HEK293 (cell line): ENCODE results near the gene HYAL3.

ENCODE experiments used
- BCL11A ChIP-seq: fragments of 450-650 bp; formaldehyde crosslinking; IDR thresholded peaks from 2 replicates; pipeline ENCODE4 v1.5.1; 2016; ENCODE audit warnings: low read depth, missing biosample characterization, missing genetic modification characterization
- EGR2 ChIP-seq: fragments of 450-650 bp; formaldehyde crosslinking; IDR thresholded peaks from 2 replicates; pipeline ENCODE4 v1.5.1; 2016; ENCODE audit warnings: low read depth, missing biosample characterization, missing genetic modification characterization
- KLF1 ChIP-seq: fragments of 450-650 bp; formaldehyde crosslinking; IDR thresholded peaks from 2 replicates; pipeline ENCODE4 v1.5.1; 2016; ENCODE audit warnings: missing biosample characterization, missing genetic modification characterization
- KLF10 ChIP-seq: fragments of 450-650 bp; IDR thresholded peaks from 2 replicates; pipeline ENCODE4 v1.5.1; 2018; ENCODE audit warnings: missing biosample characterization, mild to moderate bottlenecking, missing genetic modification characterization
- KLF16 ChIP-seq: fragments of 450-650 bp; formaldehyde crosslinking; IDR thresholded peaks from 2 replicates; pipeline ENCODE4 v1.5.1; 2017; ENCODE audit warnings: missing biosample characterization, missing genetic modification characterization
- KLF7 ChIP-seq: fragments of 450-650 bp; formaldehyde crosslinking; IDR thresholded peaks from 2 replicates; pipeline ENCODE4 v1.5.1; 2016; ENCODE audit warnings: missing biosample characterization, missing genetic modification characterization, borderline replicate concordance
- KLF8 ChIP-seq: fragments of 450-650 bp; formaldehyde crosslinking; IDR thresholded peaks from 2 replicates; pipeline ENCODE4 v1.5.1; 2016; ENCODE audit warnings: missing biosample characterization, missing genetic modification characterization
- KLF9 ChIP-seq: fragments of 450-650 bp; formaldehyde crosslinking; IDR thresholded peaks from 2 replicates; pipeline ENCODE4 v1.5.1; 2016; ENCODE audit warnings: missing biosample characterization, missing genetic modification characterization, low read depth
- MYNN ChIP-seq: fragments of 450-650 bp; formaldehyde crosslinking; IDR thresholded peaks from 2 replicates; pipeline ENCODE4 v1.5.1; 2016; ENCODE audit warnings: missing biosample characterization, missing genetic modification characterization, borderline replicate concordance
- OSR2 ChIP-seq: fragments of 450-650 bp; formaldehyde crosslinking; IDR thresholded peaks from 2 replicates; pipeline ENCODE4 v1.5.1; 2016; ENCODE audit warnings: missing biosample characterization, missing genetic modification characterization
- PRDM1 ChIP-seq: fragments of 450-650 bp; formaldehyde crosslinking; IDR thresholded peaks from 2 replicates; pipeline ENCODE4; 2016; ENCODE audit warnings: missing biosample characterization, missing genetic modification characterization
- YY1 ChIP-seq: fragments of 450-650 bp; formaldehyde crosslinking; IDR thresholded peaks from 2 replicates; pipeline ENCODE4 v1.5.1; 2018; ENCODE audit warnings: missing biosample characterization, missing genetic modification characterization
- ZBTB17 ChIP-seq: fragments of 450-650 bp; formaldehyde crosslinking; IDR thresholded peaks from 2 replicates; pipeline ENCODE4 v1.5.1; 2016; ENCODE audit warnings: missing biosample characterization, missing genetic modification characterization
- ZBTB7A ChIP-seq: fragments of 450-650 bp; formaldehyde crosslinking; IDR thresholded peaks from 2 replicates; pipeline ENCODE4 v1.5.1; 2016; ENCODE audit warnings: low read depth, missing biosample characterization, missing genetic modification characterization
- ZFHX2 ChIP-seq: fragments of 450-650 bp; formaldehyde crosslinking; conservative IDR thresholded peaks from 2 replicates; pipeline ENCODE4 v1.5.1; 2016; ENCODE audit warnings: missing biosample characterization, missing genetic modification characterization
- ZFP69B ChIP-seq: fragments of 450-650 bp; formaldehyde crosslinking; IDR thresholded peaks from 2 replicates; pipeline ENCODE4 v1.5.1; 2016; ENCODE audit warnings: missing biosample characterization, missing genetic modification characterization
- ZNF132 ChIP-seq: fragments of 450-650 bp; formaldehyde crosslinking; IDR thresholded peaks from 2 replicates; pipeline ENCODE4 v1.5.1; 2017; ENCODE audit warnings: missing biosample characterization, missing genetic modification characterization, borderline replicate concordance
- ZNF16 ChIP-seq: fragments of 450-650 bp; formaldehyde crosslinking; IDR thresholded peaks from 2 replicates; pipeline ENCODE4 v1.5.1; 2016; ENCODE audit warnings: low read depth, missing biosample characterization, missing genetic modification characterization
- ZNF2 ChIP-seq: fragments of 450-650 bp; formaldehyde crosslinking; IDR thresholded peaks from 2 replicates; pipeline ENCODE4 v1.5.1; 2016; ENCODE audit warnings: missing biosample characterization, missing genetic modification characterization
- ZNF202 ChIP-seq: fragments of 450-650 bp; formaldehyde crosslinking; IDR thresholded peaks from 2 replicates; pipeline ENCODE4 v1.5.1; 2016; ENCODE audit warnings: missing biosample characterization, missing genetic modification characterization, borderline replicate concordance
- ZNF23 ChIP-seq: fragments of 450-650 bp; formaldehyde crosslinking; IDR thresholded peaks from 2 replicates; pipeline ENCODE4 v1.5.1; 2016; ENCODE audit warnings: missing biosample characterization, missing genetic modification characterization, borderline replicate concordance
- ZNF248 ChIP-seq: fragments of 450-650 bp; formaldehyde crosslinking; IDR thresholded peaks from 2 replicates; pipeline ENCODE4 v1.5.1; 2017; ENCODE audit warnings: missing biosample characterization, missing genetic modification characterization
- ZNF311 ChIP-seq: fragments of 450-650 bp; formaldehyde crosslinking; IDR thresholded peaks from 2 replicates; pipeline ENCODE4 v1.5.1; 2017; ENCODE audit warnings: missing biosample characterization, missing genetic modification characterization, borderline replicate concordance
- ZNF335 ChIP-seq: fragments of 450-650 bp; formaldehyde crosslinking; conservative IDR thresholded peaks from 2 replicates; pipeline ENCODE4 v1.5.1; 2016; ENCODE audit warnings: missing biosample characterization, missing genetic modification characterization
- ZNF37A ChIP-seq: fragments of 450-650 bp; IDR thresholded peaks from 2 replicates; pipeline ENCODE4 v1.5.1; 2018; ENCODE audit warnings: missing biosample characterization, missing genetic modification characterization
- ZNF391 ChIP-seq: fragments of 450-650 bp; formaldehyde crosslinking; IDR thresholded peaks from 2 replicates; pipeline ENCODE4 v1.5.1; 2016; ENCODE audit warnings: low read depth, missing biosample characterization, missing genetic modification characterization, borderline replicate concordance
- ZNF394 ChIP-seq: fragments of 450-650 bp; formaldehyde crosslinking; IDR thresholded peaks from 2 replicates; pipeline ENCODE4 v1.5.1; 2016; ENCODE audit warnings: missing biosample characterization, missing genetic modification characterization, mild to moderate bottlenecking, moderate library complexity, borderline replicate concordance
- ZNF433 ChIP-seq: fragments of 450-650 bp; formaldehyde crosslinking; IDR thresholded peaks from 2 replicates; pipeline ENCODE4 v1.5.1; 2016; ENCODE audit warnings: missing biosample characterization, missing genetic modification characterization, low read depth
- ZNF514 ChIP-seq: fragments of 450-650 bp; formaldehyde crosslinking; IDR thresholded peaks from 2 replicates; pipeline ENCODE4 v1.5.1; 2016; ENCODE audit warnings: missing biosample characterization, missing genetic modification characterization
- ZNF549 ChIP-seq: fragments of 450-650 bp; IDR thresholded peaks from 2 replicates; pipeline ENCODE4 v1.5.1; 2018; ENCODE audit warnings: missing biosample characterization, missing genetic modification characterization, mild to moderate bottlenecking, inconsistent platforms, moderate library complexity
- ZNF623 ChIP-seq: fragments of 450-650 bp; formaldehyde crosslinking; IDR thresholded peaks from 2 replicates; pipeline ENCODE4 v1.5.1; 2016; ENCODE audit warnings: missing biosample characterization, missing genetic modification characterization
- ZNF658 ChIP-seq: fragments of 450-650 bp; formaldehyde crosslinking; IDR thresholded peaks from 2 replicates; pipeline ENCODE4; 2016; ENCODE audit warnings: missing biosample characterization, missing genetic modification characterization
- ZNF701 ChIP-seq: fragments of 450-650 bp; formaldehyde crosslinking; IDR thresholded peaks from 2 replicates; pipeline ENCODE4 v1.5.1; 2016; ENCODE audit warnings: missing biosample characterization, missing genetic modification characterization
- ZNF777 ChIP-seq: fragments of 450-650 bp; formaldehyde crosslinking; IDR thresholded peaks from 2 replicates; pipeline ENCODE4 v1.5.1; 2017; ENCODE audit warnings: missing biosample characterization, missing genetic modification characterization, borderline replicate concordance
- ZSCAN16 ChIP-seq: fragments of 450-650 bp; formaldehyde crosslinking; IDR thresholded peaks from 2 replicates; pipeline ENCODE4 v1.5.1; 2016; ENCODE audit warnings: missing biosample characterization, missing genetic modification characterization
- TF ChIP-seq, protein P1 (sequence below): fragments of 450-650 bp; formaldehyde crosslinking; IDR thresholded peaks from 2 replicates; pipeline ENCODE4 v1.5.1; 2016; ENCODE audit warnings: missing biosample characterization, missing genetic modification characterization
- TF ChIP-seq, protein P2 (sequence below): sonication (generic); formaldehyde crosslinking; IDR thresholded peaks from 2 replicates; pipeline ENCODE4 v1.8.1; 2022; ENCODE audit warnings: mild to moderate bottlenecking, moderate library complexity, missing genetic modification reagents
- TF ChIP-seq, protein P3 (sequence below): fragments of 450-650 bp; formaldehyde crosslinking; IDR thresholded peaks from 2 replicates; pipeline ENCODE4 v1.5.1; 2016; ENCODE audit warnings: missing biosample characterization, missing genetic modification characterization

Gene HYAL3

DNA sequence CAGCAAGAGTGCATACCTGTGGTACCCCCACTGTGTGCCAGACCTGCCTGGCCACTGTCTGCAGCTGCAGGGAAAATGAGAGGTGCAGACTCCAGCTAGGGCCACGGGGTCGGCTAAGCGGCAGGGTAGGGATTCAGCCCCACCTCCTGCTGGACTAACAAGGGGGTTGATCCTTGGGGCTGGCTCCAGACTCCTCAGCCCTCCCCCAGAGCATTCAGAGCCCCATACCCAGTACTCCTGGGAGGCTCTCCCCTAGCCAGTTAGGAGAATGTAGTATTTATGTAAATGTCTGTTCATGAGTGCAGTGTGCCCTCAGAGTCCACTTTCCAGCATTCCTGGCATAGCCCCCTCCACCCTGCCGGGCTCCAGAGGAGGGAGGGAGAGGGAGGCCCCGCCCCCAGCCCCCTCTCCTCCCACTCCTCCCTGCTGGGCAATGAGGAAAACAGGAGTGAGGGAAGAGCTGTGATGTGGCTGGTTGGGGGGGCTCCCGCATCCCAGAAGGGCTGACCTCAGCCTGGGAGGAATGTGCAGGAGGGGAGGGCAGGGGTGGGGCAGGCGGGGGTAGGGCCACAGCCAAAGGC, 34.7 kb downstream of the HYAL3 start (continued):
- peak; percentile 52; the same call in 1 of the 2 replicates for TF ChIP-seq ZBTB17
- no peak for TF ChIP-seq ZNF2 (tag by site-specific recombination)
- TF ChIP-seq MYNN (tag by site-specific recombination): no peak
- no peak for TF ChIP-seq ZNF16 (tag by site-specific recombination)
- no peak for TF ChIP-seq ZNF623 (tag by site-specific recombination)
- no peak for TF ChIP-seq ZNF658 (tag by site-specific recombination)
- peak; percentile 74 for TF ChIP-seq KLF9 (tag by site-specific recombination)
- no peak for TF ChIP-seq ZNF23
- TF ChIP-seq ZNF777 (tag by site-specific recombination): no peak
- no peak for TF ChIP-seq ZSCAN16 (tag by site-specific recombination)
- TF ChIP-seq KLF8 (tag by site-specific recombination): 0 out of 2 replicates have a peak, but pooled peaks have one; percentile 20
- no peak for TF ChIP-seq ZNF391
- TF ChIP-seq, protein P1, sequence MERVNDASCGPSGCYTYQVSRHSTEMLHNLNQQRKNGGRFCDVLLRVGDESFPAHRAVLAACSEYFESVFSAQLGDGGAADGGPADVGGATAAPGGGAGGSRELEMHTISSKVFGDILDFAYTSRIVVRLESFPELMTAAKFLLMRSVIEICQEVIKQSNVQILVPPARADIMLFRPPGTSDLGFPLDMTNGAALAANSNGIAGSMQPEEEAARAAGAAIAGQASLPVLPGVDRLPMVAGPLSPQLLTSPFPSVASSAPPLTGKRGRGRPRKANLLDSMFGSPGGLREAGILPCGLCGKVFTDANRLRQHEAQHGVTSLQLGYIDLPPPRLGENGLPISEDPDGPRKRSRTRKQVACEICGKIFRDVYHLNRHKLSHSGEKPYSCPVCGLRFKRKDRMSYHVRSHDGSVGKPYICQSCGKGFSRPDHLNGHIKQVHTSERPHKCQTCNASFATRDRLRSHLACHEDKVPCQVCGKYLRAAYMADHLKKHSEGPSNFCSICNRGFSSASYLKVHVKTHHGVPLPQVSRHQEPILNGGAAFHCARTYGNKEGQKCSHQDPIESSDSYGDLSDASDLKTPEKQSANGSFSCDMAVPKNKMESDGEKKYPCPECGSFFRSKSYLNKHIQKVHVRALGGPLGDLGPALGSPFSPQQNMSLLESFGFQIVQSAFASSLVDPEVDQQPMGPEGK (tag by site-specific recombination): peak; percentile 52; the same call in 1 of the 2 replicates
- no peak for TF ChIP-seq ZFP69B (tag by site-specific recombination)
- TF ChIP-seq, protein P2, sequence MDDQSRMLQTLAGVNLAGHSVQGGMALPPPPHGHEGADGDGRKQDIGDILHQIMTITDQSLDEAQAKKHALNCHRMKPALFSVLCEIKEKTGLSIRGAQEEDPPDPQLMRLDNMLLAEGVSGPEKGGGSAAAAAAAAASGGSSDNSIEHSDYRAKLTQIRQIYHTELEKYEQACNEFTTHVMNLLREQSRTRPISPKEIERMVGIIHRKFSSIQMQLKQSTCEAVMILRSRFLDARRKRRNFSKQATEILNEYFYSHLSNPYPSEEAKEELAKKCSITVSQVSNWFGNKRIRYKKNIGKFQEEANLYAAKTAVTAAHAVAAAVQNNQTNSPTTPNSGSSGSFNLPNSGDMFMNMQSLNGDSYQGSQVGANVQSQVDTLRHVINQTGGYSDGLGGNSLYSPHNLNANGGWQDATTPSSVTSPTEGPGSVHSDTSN (CRISPR knock-in tag): no peak
- TF ChIP-seq KLF16 (tag by site-specific recombination): no peak
- TF ChIP-seq OSR2: peak; percentile 55; the same call in 1 of the 2 replicates
- no peak for TF ChIP-seq ZNF549
- no peak for TF ChIP-seq KLF7
- TF ChIP-seq YY1 (tag by site-specific recombination): no peak
- TF ChIP-seq ZBTB7A (tag by site-specific recombination): no peak
- TF ChIP-seq ZNF202: no peak
- TF ChIP-seq ZNF335 (tag by site-specific recombination): 0 out of 2 replicates have a peak, but pooled peaks have one; percentile 34
- peak; percentile 85 for TF ChIP-seq ZFHX2 (tag by site-specific recombination)
- no peak for TF ChIP-seq ZNF701 (tag by site-specific recombination)
- TF ChIP-seq ZNF433 (tag by site-specific recombination): no peak
- no peak for TF ChIP-seq ZNF514 (tag by site-specific recombination)
- no peak for TF ChIP-seq ZNF248 (tag by site-specific recombination)
- TF ChIP-seq KLF1 (tag by site-specific recombination): peak; percentile 83
- no peak for TF ChIP-seq BCL11A
- TF ChIP-seq ZNF132: no peak
- TF ChIP-seq KLF10 (tag by site-specific recombination): peak; percentile 78
- TF ChIP-seq, protein P3, sequence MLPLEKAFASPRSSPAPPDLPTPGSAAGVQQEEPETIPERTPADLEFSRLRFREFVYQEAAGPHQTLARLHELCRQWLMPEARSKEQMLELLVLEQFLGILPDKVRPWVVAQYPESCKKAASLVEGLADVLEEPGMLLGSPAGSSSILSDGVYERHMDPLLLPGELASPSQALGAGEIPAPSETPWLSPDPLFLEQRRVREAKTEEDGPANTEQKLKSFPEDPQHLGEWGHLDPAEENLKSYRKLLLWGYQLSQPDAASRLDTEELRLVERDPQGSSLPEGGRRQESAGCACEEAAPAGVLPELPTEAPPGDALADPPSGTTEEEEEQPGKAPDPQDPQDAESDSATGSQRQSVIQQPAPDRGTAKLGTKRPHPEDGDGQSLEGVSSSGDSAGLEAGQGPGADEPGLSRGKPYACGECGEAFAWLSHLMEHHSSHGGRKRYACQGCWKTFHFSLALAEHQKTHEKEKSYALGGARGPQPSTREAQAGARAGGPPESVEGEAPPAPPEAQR: no peak
- no peak for TF ChIP-seq ZNF394 (tag by site-specific recombination)
- TF ChIP-seq EGR2: peak; percentile 79
- no peak for TF ChIP-seq ZNF37A
- no peak for TF ChIP-seq PRDM1 (tag by site-specific recombination)
- TF ChIP-seq ZNF311: no peak
